Endodermal cell (in vitro differentiated cells): ENCODE results near the gene DNPH1. TPM values are rescaled to one million over a fixed set of nuclear protein-coding genes. Genes with fewer than 3 reads are reported as not detected.

Source experiments
- DNase-seq: peaks from one replicate; pipeline ENCODE4 v3.0.0-alpha.2; 2017
- H3K27ac ChIP-seq: 2 replicates; pipeline ENCODE4 v1.5.1; 2013; ENCODE audit warnings: mild to moderate bottlenecking, low read depth, low read length, moderate library complexity
- H3K27me3 ChIP-seq: 2 replicates; pipeline ENCODE4 v1.6.1; 2013; ENCODE audit warnings: mild to moderate bottlenecking, low read length, moderate library complexity; ENCODE audit not compliant: insufficient read depth, control insufficient read depth, poor library complexity, severe bottlenecking
- H3K36me3 ChIP-seq: 2 replicates; pipeline ENCODE4 v1.7.0; 2013; ENCODE audit warnings: mild to moderate bottlenecking, low read length, moderate library complexity; ENCODE audit not compliant: control insufficient read depth, insufficient read depth
- H3K4me1 ChIP-seq: one replicate; pipeline ENCODE4 v1.7.0; 2013; ENCODE audit warnings: low read length; ENCODE audit not compliant: control insufficient read depth, insufficient read depth
- H3K4me3 ChIP-seq: 2 replicates; pipeline ENCODE4 v1.5.1; 2013; ENCODE audit warnings: mild to moderate bottlenecking, low read length, moderate library complexity
- H3K9ac ChIP-seq: 2 replicates; pipeline ENCODE4 v1.6.1; 2013; ENCODE audit warnings: mild to moderate bottlenecking, low read length, moderate library complexity; ENCODE audit not compliant: poor library complexity, severe bottlenecking; ENCODE audit errors: extremely low read depth
- H3K9me3 ChIP-seq: 2 replicates; pipeline ENCODE4 v1.6.1; 2013; ENCODE audit warnings: mild to moderate bottlenecking, low read length, moderate library complexity; ENCODE audit not compliant: control insufficient read depth
- H3K27ac Mint-ChIP-seq: 2 replicates; pipeline ENCODE4 v1.8.0; 2020; ENCODE audit warnings: mixed read lengths
- H3K27me3 Mint-ChIP-seq: 2 replicates; pipeline ENCODE4 v1.8.0; 2021; ENCODE audit warnings: mild to moderate bottlenecking, mixed read lengths; ENCODE audit not compliant: insufficient read depth
- H3K36me3 Mint-ChIP-seq: 2 replicates; pipeline ENCODE4 v1.8.0; 2020; ENCODE audit warnings: low read depth, mixed read lengths
- H3K4me1 Mint-ChIP-seq: 2 replicates; pipeline ENCODE4 v1.8.0; 2020; ENCODE audit warnings: mixed read lengths
- H3K4me3 Mint-ChIP-seq: 2 replicates; pipeline ENCODE4 v1.8.0; 2020; ENCODE audit warnings: mild to moderate bottlenecking, moderate library complexity, mixed read lengths
- H3K9me3 Mint-ChIP-seq: 2 replicates; pipeline ENCODE4 v1.8.0; 2020; ENCODE audit warnings: mild to moderate bottlenecking, mixed read lengths
- whole genome bisulfite sequencing, 2 experiments: methylation state at CpG; one replicate each; pipeline versions ENCODE4 v1.1.5 to v1.1.7; 2013; ENCODE audit warnings: missing lambda C conversion rate in 2 of 2, mixed read lengths in 1 of 2; ENCODE audit not compliant: insufficient coverage in 1 of 2, insufficient read length in 1 of 2; 5-methylcytosine and 5-hydroxymethylcytosine counted together
- total RNA-seq, 2 donors: library from RNA; stranded (reverse); fragmentation: NEBNext Ultra II Directional in 1 of 2; extraction: Animal tissue kit (Norgen Biotek cat#: 25700) in 1 of 2; gene quantifications; 2 replicates in 1 of 2; 3 replicates in 1 of 2; pipeline ENCODE4 v1.2.1, GENCODE V29; 2021
- TF ChIP-seq, protein P1 (sequence below): fragments of 200-600 bp; sonication (generic); conservative IDR thresholded peaks from 2 replicates; pipeline ENCODE4 v1.5.0; 2021; ENCODE audit warnings: antibody characterized with exemption, mild to moderate bottlenecking

Gene DNPH1
- total RNA-seq, 2 donors from 2014 or later: 48.2 to 66.5 TPM

DNA sequence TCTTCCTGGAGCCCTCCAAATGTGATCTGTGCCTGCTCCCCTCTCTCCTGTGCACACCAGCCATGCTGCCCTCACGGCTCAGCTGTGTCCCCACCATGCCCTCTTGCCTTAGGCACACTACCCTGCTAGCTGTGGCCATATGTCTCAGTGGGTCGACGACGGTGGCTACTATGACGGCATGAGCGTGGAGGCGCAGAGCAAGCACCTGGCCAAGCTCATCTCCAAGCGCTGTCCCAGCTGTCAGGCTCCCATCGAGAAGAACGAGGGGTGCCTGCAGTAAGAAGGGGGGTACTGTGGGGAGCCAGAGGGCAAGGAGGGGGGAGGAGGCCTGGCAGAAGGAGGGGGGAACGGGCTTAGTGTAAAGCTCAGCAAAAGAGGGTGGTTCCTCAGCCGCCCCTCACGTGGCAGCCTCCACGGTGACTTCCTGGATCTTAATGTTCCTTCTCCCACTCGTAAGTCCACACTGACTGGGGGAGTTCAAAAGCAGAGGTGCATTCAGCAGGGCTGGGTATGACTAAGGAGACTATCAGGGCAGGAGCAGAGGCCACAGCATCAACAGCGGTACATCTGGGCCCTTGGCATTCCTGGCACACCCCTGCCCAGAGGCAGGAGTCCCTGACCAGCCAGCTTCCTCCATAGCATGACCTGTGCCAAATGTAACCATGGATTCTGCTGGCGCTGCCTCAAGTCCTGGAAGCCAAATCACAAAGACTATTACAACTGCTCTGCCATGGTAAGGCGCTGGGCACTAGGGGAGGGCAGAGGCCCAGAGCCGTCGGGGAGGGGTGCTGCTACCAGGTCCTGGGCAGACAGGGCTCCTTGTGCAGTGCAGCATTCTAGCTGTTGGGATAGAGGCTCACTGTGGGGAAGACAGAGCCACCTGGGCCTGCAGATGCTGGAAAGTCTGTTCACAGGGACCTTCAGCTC, 8.0 kb downstream of the DNPH1 start:
- no peak overlapping the region for H3K27ac Mint-ChIP-seq
- H3K9ac ChIP-seq: no peak overlapping the region
- no peak overlapping the region for H3K4me3 Mint-ChIP-seq

DNA sequence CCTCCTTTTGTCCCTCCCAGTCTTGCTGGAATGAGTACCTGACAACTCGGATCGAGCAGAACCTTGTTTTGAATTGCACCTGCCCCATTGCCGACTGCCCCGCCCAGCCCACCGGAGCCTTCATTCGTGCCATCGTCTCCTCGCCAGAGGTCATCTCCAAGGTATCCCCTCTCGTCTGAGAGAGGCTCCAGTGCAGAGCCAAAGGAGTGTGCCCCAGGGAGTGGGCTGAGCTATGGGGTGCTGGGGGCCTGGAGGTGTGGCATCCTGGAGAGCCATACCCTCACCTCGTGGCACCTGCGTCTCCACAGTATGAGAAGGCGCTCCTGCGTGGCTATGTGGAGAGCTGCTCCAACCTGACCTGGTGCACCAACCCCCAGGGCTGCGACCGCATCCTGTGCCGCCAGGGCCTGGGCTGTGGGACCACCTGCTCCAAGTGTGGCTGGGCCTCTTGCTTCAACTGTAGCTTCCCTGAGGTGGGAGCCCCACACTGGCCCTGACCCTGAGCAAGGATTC, 8.8 kb downstream of the DNPH1 start:
- H3K27ac ChIP-seq: no peak overlapping the region
- no peaks in the 10 kb centered on the region for H3K27me3 Mint-ChIP-seq
- no peaks in the 10 kb centered on the region for H3K4me1 ChIP-seq
- H3K27me3 ChIP-seq: no peaks in the 10 kb centered on the region
- peaks cover 3% of the 10 kb centered on the region for H3K36me3 ChIP-seq
- H3K27ac Mint-ChIP-seq: no peak overlapping the region
- no peak overlapping the region for H3K4me3 ChIP-seq
- no peak overlapping the region for H3K9ac ChIP-seq
- H3K36me3 Mint-ChIP-seq: peaks cover 23% of the 10 kb centered on the region
- H3K9me3 ChIP-seq: no peaks in the 10 kb centered on the region
- 91 to 97% methylated on average over 11 to 16 of the region's 16 CpGs for WGBS, 2 experiments
- no peak for DNase-seq
- no peaks in the 10 kb centered on the region for H3K9me3 Mint-ChIP-seq
- TF ChIP-seq, protein P1, sequence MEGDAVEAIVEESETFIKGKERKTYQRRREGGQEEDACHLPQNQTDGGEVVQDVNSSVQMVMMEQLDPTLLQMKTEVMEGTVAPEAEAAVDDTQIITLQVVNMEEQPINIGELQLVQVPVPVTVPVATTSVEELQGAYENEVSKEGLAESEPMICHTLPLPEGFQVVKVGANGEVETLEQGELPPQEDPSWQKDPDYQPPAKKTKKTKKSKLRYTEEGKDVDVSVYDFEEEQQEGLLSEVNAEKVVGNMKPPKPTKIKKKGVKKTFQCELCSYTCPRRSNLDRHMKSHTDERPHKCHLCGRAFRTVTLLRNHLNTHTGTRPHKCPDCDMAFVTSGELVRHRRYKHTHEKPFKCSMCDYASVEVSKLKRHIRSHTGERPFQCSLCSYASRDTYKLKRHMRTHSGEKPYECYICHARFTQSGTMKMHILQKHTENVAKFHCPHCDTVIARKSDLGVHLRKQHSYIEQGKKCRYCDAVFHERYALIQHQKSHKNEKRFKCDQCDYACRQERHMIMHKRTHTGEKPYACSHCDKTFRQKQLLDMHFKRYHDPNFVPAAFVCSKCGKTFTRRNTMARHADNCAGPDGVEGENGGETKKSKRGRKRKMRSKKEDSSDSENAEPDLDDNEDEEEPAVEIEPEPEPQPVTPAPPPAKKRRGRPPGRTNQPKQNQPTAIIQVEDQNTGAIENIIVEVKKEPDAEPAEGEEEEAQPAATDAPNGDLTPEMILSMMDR: no peak
- H3K4me1 Mint-ChIP-seq: peaks cover 5% of the 10 kb centered on the region
- H3K4me3 Mint-ChIP-seq: no peak overlapping the region

More for the DNA sequence above, 8.0 kb downstream of the DNPH1 start:
- H3K36me3 Mint-ChIP-seq: peaks cover 27% of the 10 kb centered on the region
- Histone ChIP-seq H3K36me3 (peaks cover 3% of the 10 kb centered on the region), H3K27me3 (no peaks in the 10 kb centered on the region), H3K9me3 (no peaks in the 10 kb centered on the region), H3K4me3 (no peak overlapping the region), H3K27ac (no peak overlapping the region), H3K4me1 (no peaks in the 10 kb centered on the region)
- H3K9me3 Mint-ChIP-seq: no peaks in the 10 kb centered on the region
- H3K4me1 Mint-ChIP-seq: peaks cover 5% of the 10 kb centered on the region
- 92 to 97% methylated on average over 13 to 20 of the region's 20 CpGs for WGBS, 2 experiments
- DNase-seq: no peak
- H3K27me3 Mint-ChIP-seq: no peaks in the 10 kb centered on the region
- TF ChIP-seq, protein P1: no peak

DNA sequence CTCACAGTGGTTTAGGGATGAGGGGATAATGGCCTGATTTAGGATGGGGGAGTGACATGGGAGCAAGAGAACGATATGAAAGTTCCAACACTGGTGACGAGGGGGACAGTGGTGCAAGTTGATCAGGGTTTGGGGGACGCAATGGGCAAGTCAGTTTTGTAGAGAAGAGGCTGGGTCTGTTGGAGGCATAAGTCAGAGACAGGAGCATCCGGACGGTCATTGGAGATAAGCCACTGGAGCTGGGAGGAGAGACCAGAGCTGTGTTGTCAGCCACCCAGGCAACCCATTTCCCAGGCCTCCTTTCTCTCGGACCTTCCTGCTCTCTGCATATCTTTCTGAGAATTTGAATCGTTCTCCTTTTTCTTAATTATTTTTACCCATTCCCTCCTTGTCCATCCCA, 9.5 kb downstream of the DNPH1 start:
- Mint-ChIP-seq H3K27ac (no peak overlapping the region), H3K4me3 (no peak overlapping the region), H3K27me3 (no peaks in the 10 kb centered on the region), H3K4me1 (peaks cover 5% of the 10 kb centered on the region), H3K9me3 (no peaks in the 10 kb centered on the region), H3K36me3 (peaks cover 25% of the 10 kb centered on the region)
- 89 to 92% methylated on average over 5 to 7 of the region's 7 CpGs for WGBS, 2 experiments
- Histone ChIP-seq H3K27me3 (no peaks in the 10 kb centered on the region), H3K9ac (no peak overlapping the region), H3K27ac (no peak overlapping the region), H3K4me3 (no peak overlapping the region), H3K36me3 (peaks cover 3% of the 10 kb centered on the region), H3K9me3 (no peaks in the 10 kb centered on the region), H3K4me1 (no peaks in the 10 kb centered on the region)
- TF ChIP-seq, protein P1: no peak
- DNase-seq: no peak
